Gastroesophageal sphincter (tissue), 3 donors: ENCODE measurements around the gene CARD11.

Experiments used
- EP300 ChIP-seq: sonication (generic); formaldehyde crosslinking; IDR thresholded peaks from one replicate; pipeline ENCODE4 v1.6.1; 2017; ENCODE audit warnings: antibody characterized with exemption, mild to moderate bottlenecking
- POLR2AphosphoS5 ChIP-seq: sonication (generic); formaldehyde crosslinking; IDR thresholded peaks from one replicate; pipeline ENCODE4 v1.6.1; 2017; ENCODE audit warnings: antibody characterized with exemption
- TF ChIP-seq, protein P1 (sequence below), 4 experiments: fragments of 200-600 bp in 2 of 4; fragments of 450-650 bp in 2 of 4; sonication (generic) in 1 of 4; IDR thresholded peaks; one replicate each; pipeline ENCODE4 v1.5.1; 2017 to 2019; ENCODE audit warnings: antibody characterized with exemption in 4 of 4, mild to moderate bottlenecking in 2 of 4, moderate library complexity in 2 of 4

GRCh38 chr7:2884161-2884560 is 159.5 kb downstream of the CARD11 start:
- TF ChIP-seq POLR2AphosphoS5 (no peak), EP300 (no peak)
- TF ChIP-seq, protein P1, sequence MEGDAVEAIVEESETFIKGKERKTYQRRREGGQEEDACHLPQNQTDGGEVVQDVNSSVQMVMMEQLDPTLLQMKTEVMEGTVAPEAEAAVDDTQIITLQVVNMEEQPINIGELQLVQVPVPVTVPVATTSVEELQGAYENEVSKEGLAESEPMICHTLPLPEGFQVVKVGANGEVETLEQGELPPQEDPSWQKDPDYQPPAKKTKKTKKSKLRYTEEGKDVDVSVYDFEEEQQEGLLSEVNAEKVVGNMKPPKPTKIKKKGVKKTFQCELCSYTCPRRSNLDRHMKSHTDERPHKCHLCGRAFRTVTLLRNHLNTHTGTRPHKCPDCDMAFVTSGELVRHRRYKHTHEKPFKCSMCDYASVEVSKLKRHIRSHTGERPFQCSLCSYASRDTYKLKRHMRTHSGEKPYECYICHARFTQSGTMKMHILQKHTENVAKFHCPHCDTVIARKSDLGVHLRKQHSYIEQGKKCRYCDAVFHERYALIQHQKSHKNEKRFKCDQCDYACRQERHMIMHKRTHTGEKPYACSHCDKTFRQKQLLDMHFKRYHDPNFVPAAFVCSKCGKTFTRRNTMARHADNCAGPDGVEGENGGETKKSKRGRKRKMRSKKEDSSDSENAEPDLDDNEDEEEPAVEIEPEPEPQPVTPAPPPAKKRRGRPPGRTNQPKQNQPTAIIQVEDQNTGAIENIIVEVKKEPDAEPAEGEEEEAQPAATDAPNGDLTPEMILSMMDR (IDR thresholded peaks at IDR 0.05) = no peak
